ENCODE measurements around the gene CD1D. TPM values are rescaled to one million over a fixed set of nuclear protein-coding genes. Genes with fewer than 3 reads are reported as not detected.

CD1D gene
- total RNA-seq: 1 to 10 TPM in 3 of 4 donors, under 1 TPM in 1; 0.84 to 3.7 (median 3.1) TPM

DNA sequence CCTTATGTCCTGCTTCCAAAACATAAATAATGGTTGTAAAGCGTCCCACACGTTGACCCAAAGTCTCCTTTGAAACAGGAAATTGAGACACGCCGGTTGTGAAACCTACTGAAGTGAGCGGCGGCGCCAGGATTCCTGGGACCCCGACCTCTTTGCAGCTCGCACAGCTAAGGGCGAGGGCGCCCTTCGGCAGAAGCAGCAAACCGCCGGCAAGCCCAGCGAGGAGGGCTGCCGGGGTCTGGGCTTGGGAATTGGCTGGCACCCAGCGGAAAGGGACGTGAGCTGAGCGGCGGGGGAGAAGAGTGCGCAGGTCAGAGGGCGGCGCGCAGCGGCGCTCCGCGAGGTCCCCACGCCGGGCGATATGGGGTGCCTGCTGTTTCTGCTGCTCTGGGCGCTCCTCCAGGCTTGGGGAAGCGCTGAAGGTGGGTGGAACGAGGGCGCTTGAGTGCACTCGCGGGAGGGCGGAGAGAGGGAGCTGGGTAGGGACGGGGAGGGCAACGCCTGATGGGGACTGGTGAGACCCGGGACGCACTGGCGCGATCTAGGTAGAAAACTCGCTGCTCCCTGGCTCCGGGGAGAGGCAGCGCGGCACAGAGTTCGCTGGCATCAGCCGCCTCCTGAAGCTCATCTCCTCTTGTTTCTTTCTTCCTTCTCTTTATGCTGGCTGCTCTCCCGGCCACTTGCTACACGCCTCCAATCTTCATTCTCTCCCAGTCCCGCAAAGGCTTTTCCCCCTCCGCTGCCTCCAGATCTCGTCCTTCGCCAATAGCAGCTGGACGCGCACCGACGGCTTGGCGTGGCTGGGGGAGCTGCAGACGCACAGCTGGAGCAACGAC, at the start of gene CD1D:
TSS of gene CD1D (plus strand) at position 155 of the 836 bp plus-strand sequence. CDS start at position 362, 207 bp downstream.
- TF ChIP-seq, protein P1, sequence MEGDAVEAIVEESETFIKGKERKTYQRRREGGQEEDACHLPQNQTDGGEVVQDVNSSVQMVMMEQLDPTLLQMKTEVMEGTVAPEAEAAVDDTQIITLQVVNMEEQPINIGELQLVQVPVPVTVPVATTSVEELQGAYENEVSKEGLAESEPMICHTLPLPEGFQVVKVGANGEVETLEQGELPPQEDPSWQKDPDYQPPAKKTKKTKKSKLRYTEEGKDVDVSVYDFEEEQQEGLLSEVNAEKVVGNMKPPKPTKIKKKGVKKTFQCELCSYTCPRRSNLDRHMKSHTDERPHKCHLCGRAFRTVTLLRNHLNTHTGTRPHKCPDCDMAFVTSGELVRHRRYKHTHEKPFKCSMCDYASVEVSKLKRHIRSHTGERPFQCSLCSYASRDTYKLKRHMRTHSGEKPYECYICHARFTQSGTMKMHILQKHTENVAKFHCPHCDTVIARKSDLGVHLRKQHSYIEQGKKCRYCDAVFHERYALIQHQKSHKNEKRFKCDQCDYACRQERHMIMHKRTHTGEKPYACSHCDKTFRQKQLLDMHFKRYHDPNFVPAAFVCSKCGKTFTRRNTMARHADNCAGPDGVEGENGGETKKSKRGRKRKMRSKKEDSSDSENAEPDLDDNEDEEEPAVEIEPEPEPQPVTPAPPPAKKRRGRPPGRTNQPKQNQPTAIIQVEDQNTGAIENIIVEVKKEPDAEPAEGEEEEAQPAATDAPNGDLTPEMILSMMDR (IDR thresholded peaks at IDR 0.05): no peak
- ATAC-seq (ENCODE audit: low FRiP score) (peak; percentile 48), DNase-seq (ENCODE audit: low spot score) (no peak)

DNA sequence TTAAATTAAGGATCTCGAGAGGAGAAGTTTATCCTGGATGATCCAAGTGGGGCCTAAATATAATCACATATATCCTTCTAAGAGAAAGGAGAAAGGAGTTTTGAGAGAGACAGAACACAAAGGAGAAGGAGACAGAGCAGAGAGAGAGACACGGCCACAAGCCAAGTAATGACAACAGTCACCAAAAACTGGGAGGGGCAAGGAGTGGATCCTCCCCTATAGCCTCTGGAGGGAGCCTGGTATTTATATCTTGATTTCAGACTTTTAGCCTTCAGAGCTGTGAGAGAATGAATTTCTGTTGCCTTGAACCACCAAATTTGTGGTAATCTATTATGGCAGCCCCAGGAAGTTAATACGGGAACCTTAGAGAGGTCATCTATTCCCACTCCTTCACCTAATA, 49.5 kb upstream of the CD1D start:
- ATAC-seq (ENCODE audit: low FRiP score): no peak
- no peak for DNase-seq (ENCODE audit: low spot score)
- TF ChIP-seq, protein P1 (IDR thresholded peaks at IDR 0.05): no peak

DNA sequence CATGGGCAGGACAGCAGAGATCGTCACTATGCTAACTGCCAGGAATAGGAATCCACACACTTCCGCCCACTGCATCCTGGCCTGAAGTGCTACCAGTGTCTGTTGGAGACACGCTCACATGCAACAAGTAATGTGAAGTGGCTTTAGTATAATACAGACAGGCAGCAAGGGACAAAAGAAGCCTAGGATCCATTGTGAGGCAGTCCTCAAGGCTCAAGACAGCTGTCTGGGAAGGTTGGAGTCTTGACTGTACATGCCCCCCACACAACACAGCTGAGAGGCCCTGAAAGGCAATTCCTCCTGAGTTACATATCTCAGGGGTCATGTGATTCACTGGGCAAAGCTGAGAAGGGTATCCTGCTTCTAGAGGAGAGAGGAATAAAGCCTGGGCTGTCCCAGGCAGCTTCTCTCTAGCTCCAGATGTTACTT, 39.9 kb upstream of the CD1D start:
- TF ChIP-seq, protein P1 (IDR thresholded peaks at IDR 0.05): no peak
- DNase-seq (ENCODE audit: low spot score) (no peak), ATAC-seq (ENCODE audit: low FRiP score) (no peak)

DNA sequence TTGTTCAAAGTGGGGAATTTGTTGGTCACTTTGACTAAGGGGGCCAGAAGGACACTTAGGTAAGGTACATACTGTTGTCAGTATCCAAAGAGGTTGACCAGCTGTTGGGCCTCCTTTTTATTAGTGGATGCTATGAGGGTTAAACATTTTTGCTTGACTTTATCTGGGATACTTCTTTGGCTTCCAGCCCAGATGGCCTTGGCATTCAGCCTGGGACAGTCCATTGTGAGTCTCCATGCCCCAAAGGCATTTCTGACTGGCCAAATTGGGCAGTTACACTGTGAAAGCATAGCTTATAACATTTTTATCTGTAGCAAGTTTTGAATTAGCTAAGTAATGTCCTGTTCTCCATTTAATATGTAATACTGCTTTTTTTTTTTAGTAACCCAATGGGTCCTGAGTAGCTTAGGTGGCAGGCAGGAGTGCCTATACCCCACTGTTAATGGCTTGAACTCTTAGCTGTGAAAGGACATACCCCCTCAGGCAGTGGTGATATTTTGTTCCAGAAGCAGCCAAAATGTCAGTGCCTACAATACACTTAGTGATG, 35.4 kb upstream of the CD1D start:
- ATAC-seq (ENCODE audit: low FRiP score) (no peak), DNase-seq (ENCODE audit: low spot score) (no peak)
- TF ChIP-seq, protein P1 (IDR thresholded peaks at IDR 0.05): no peak

DNA sequence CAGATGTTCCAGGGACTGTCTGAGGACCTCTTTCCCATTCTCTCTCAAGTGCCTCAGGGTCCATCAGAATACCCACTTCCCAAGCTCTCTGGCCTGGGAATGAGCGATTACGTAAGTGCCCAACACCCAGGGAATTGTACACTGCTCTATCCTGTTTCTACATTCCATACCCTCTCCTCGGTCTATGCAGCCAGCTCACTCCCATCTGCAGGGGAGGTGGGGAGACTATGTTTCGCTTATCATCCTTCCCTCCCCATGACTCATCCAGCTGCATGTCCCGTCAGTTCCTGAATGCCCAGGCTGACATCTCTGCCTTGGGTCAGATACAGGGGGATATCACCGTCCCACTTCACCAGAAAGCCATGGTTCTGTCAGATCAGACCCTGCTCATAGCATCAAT, 34.5 kb upstream of the CD1D start:
- TF ChIP-seq, protein P1 (IDR thresholded peaks at IDR 0.05): no peak
- ATAC-seq (ENCODE audit: low FRiP score) (no peak), DNase-seq (ENCODE audit: low spot score) (no peak)

DNA sequence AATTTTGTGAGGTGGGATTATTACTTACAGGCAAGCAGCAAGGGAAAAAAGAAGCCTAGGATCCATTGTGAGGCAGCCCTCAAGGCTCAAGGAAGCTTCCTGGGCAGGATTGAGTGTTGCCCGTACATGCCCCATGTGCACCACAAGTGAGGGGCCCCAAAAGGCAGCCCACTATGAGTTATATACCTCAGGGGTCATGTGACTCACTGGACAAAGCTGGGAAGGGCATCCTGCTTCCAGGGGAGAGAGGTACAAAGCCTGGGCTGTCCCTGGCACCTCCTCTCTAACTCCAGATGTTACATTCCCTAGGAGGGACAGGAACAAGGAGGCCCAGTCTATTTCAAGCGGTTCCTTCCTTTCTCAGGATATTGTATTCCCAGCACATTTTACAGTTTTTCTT, 34.0 kb upstream of the CD1D start:
- TF ChIP-seq, protein P1 (IDR thresholded peaks at IDR 0.05): no peak
- ATAC-seq (ENCODE audit: low FRiP score) (no peak), DNase-seq (ENCODE audit: low spot score) (no peak)

DNA sequence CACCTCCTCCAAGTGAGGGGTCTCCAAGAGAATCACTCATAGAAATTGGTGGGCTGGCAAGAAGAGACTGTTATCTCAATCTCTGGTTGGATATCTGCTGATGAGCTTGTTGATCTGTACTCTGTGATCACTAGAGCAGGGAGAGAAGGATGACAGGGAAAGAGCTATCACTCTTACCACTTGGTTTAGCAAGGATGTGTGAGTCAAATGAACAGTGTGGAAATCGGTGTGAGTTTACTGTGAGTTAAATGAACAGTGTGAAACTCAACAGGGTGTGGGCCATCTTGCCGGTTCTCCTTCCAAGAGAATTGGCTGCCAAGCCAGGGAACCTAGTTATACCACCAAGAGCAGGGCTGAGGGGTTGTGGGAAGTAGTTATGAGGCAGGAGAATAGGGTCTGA, 33.3 kb upstream of the CD1D start:
- TF ChIP-seq, protein P1 (IDR thresholded peaks at IDR 0.05): no peak
- DNase-seq (ENCODE audit: low spot score) (no peak), ATAC-seq (ENCODE audit: low FRiP score) (no peak)
